HCT116 (cell line): Measurements from ENCODE around the gene TMEM121B. TPM values are rescaled to one million over a fixed set of nuclear protein-coding genes. Genes with fewer than 3 reads are reported as not detected.

Experiments
- ATAC-seq: fragments of 200-7000 bp; cut with Tn5 transposase; 2 replicates; pipeline ENCODE4 v1.9.1; 2020; ENCODE audit warnings: mild to moderate bottlenecking, moderate library complexity
- BruUV-seq: library from RNA; stranded (reverse); fragments of 400-500 nt; replicated peaks from 2 replicates; lab custom pipeline; 2021; lab: Mats Ljungman, UMichigan
- CTCF ChIA-PET: fragments of 300-600 bp; sonication (Branson Sonifier 250); formaldehyde crosslinking; loops from one replicate; lab custom pipeline; 2021; ENCODE audit warnings: antibody characterized with exemption; lab: Charles Lee
- POLR2A ChIA-PET: fragments of 300-600, 350-600 bp; sonication (Branson Sonifier 250); formaldehyde crosslinking; loops from one replicate; lab custom pipeline; 2021; ENCODE audit warnings: antibody characterized with exemption; lab: Charles Lee
- RAD21 ChIA-PET, 2 experiments: fragments of 300-600 bp; sonication (Branson Sonifier 250); formaldehyde crosslinking; loops; one replicate each; lab custom pipeline; 2023; ENCODE audit warnings: low total read pairs in 2 of 2; ENCODE audit not compliant: uncharacterized antibody in 2 of 2, unreplicated experiment in 2 of 2, low non-redundant PET in 1 of 2; lab: Charles Lee
- DNase-seq: peaks from one replicate; pipeline ENCODE4 v3.0.0-alpha.2; 2010; ENCODE audit warnings: low read depth, low spot score
- H2AFZ ChIP-seq: fragments of 200-600 bp; shearing (Covaris generic), sonication (generic); 2 replicates; pipeline ENCODE4 v1.6.1; 2017; ENCODE audit warnings: low read depth, mixed run types, mixed read lengths, antibody characterized with exemption, low read length; ENCODE audit not compliant: poor library complexity, severe bottlenecking
- H3K27ac ChIP-seq: 2 replicates; pipeline ENCODE4 v1.5.1; 2012; ENCODE audit warnings: low read depth, low read length
- H3K27me3 ChIP-seq: fragments of 200-600 bp; sonication (generic); 2 replicates; pipeline ENCODE4 v1.6.1; 2016; ENCODE audit warnings: mixed run types, low read length, mixed read lengths; ENCODE audit not compliant: insufficient read depth
- H3K36me3 ChIP-seq, 2 experiments: fragments of 200-500 bp in 1 of 2; fragments of 200-600 bp in 1 of 2; sonication (Bioruptor generic) in 1 of 2; sonication (generic) in 1 of 2; 2 replicates each; pipeline versions ENCODE4 v1.5.1 to v1.6.1; 2014 to 2016; ENCODE audit warnings: low read length in 2 of 2, inconsistent platforms in 1 of 2, mixed read lengths in 1 of 2, mixed run types in 1 of 2; ENCODE audit not compliant: insufficient read depth in 2 of 2, control insufficient read depth in 1 of 2
- H3K4me1 ChIP-seq, 2 experiments: fragments of 200-600 bp in 1 of 2; sonication (generic) in 1 of 2; 2 replicates each; pipeline versions ENCODE4 v1.5.1 to v1.6.1; 2012 to 2017; ENCODE audit warnings: low read length in 2 of 2, inconsistent platforms in 1 of 2, mild to moderate bottlenecking in 1 of 2, mixed read lengths in 1 of 2, mixed run types in 1 of 2, moderate library complexity in 1 of 2; ENCODE audit not compliant: insufficient read depth in 2 of 2, control insufficient read depth in 1 of 2
- H3K4me2 ChIP-seq: fragments of 200-600 bp; sonication (generic); 2 replicates; pipeline ENCODE4 v1.6.1; 2017; ENCODE audit warnings: mixed run types, low read length, mixed read lengths
- H3K4me3 ChIP-seq, 2 experiments: fragments of 200-600 bp in 1 of 2; sonication (generic) in 1 of 2; replicated peaks in 1 of 2; 2 replicates each; pipeline ENCODE4 v1.5.1; 2011 to 2016; ENCODE audit warnings: low read length in 2 of 2, control low read depth in 1 of 2, low read depth in 1 of 2, mild to moderate bottlenecking in 1 of 2, mixed read lengths in 1 of 2, mixed run types in 1 of 2
- H3K79me2 ChIP-seq: fragments of 200-600 bp; sonication (generic); 2 replicates; pipeline ENCODE4 v1.6.1; 2017; ENCODE audit warnings: mild to moderate bottlenecking, mixed run types, low read length, moderate library complexity, mixed read lengths; ENCODE audit not compliant: insufficient read depth
- H3K9ac ChIP-seq: fragments of 200-600 bp; sonication (generic); 2 replicates; pipeline ENCODE4 v1.6.1; 2016; ENCODE audit warnings: low read length, mixed read lengths
- H3K9me2 ChIP-seq: fragments of 200-600 bp; sonication (generic), shearing (Covaris generic); 2 replicates; pipeline ENCODE4 v1.6.1; 2017; ENCODE audit warnings: mixed run types, mild to moderate bottlenecking, moderate library complexity; ENCODE audit not compliant: insufficient read depth
- H3K9me3 ChIP-seq, 2 experiments: fragments of 200-500 bp in 1 of 2; fragments of 200-600 bp in 1 of 2; sonication (Bioruptor generic) in 1 of 2; sonication (generic) in 1 of 2; 2 replicates each; pipeline ENCODE4 v1.6.1; 2014 to 2017; ENCODE audit warnings: low read length in 2 of 2, mixed read lengths in 2 of 2, inconsistent platforms in 1 of 2, low read depth in 1 of 2, mild to moderate bottlenecking in 1 of 2, mixed run types in 1 of 2, moderate library complexity in 1 of 2; ENCODE audit not compliant: control insufficient read depth in 1 of 2, insufficient read depth in 1 of 2
- H4K20me1 ChIP-seq: fragments of 200-600 bp; sonication (generic), shearing (Covaris generic); 2 replicates; pipeline ENCODE4 v1.6.1; 2017; ENCODE audit warnings: mixed run types, mild to moderate bottlenecking, moderate library complexity; ENCODE audit not compliant: insufficient read depth
- ATF3 ChIP-seq: IDR thresholded peaks from 2 replicates; pipeline ENCODE4 v1.6.1; 2012
- CEBPB ChIP-seq: IDR thresholded peaks from 2 replicates; pipeline ENCODE4 v1.6.1; 2012; ENCODE audit warnings: low read depth
- CTCF ChIP-seq, 3 experiments: fragments of 200-600 bp in 1 of 3; sonication (generic) in 1 of 3; IDR thresholded peaks in 2 of 3; conservative IDR thresholded peaks in 1 of 3; 2 replicates each; pipeline ENCODE4 v1.5.1; 2012 to 2017; ENCODE audit warnings: low read depth in 2 of 3, low read length in 2 of 3, antibody characterized with exemption in 1 of 3, borderline replicate concordance in 1 of 3, control low read depth in 1 of 3, mild to moderate bottlenecking in 1 of 3, mixed read lengths in 1 of 3, mixed run types in 1 of 3, moderate library complexity in 1 of 3; ENCODE audit not compliant: insufficient read depth in 1 of 3
- EGR1 ChIP-seq: IDR thresholded peaks from 2 replicates; pipeline ENCODE4 v1.6.1; 2012; ENCODE audit warnings: low read depth
- ELF1 ChIP-seq: IDR thresholded peaks from 2 replicates; pipeline ENCODE4 v1.6.1; 2012; ENCODE audit warnings: low read depth, borderline replicate concordance
- EZH2 ChIP-seq: fragments of 200-600 bp; sonication (generic); IDR thresholded peaks from 2 replicates; pipeline ENCODE4 v1.6.1; 2017; ENCODE audit warnings: antibody characterized with exemption, mixed run types
- FOSL1 ChIP-seq: IDR thresholded peaks from 2 replicates; pipeline ENCODE4 v1.6.1; 2012; ENCODE audit warnings: low read depth
- JUND ChIP-seq: IDR thresholded peaks from 2 replicates; pipeline ENCODE4 v1.6.1; 2012
- POLR2AphosphoS5 ChIP-seq: IDR thresholded peaks from 2 replicates; pipeline ENCODE4 v1.6.1; 2011; ENCODE audit warnings: mild to moderate bottlenecking, low read depth, low read length, moderate library complexity
- SP1 ChIP-seq: IDR thresholded peaks from 2 replicates; pipeline ENCODE4 v1.6.1; 2012; ENCODE audit warnings: low read depth
- TCF7L2 ChIP-seq: IDR thresholded peaks from 2 replicates; pipeline ENCODE4 v1.7.0; 2011; ENCODE audit warnings: borderline replicate concordance, inconsistent platforms; ENCODE audit not compliant: insufficient read depth, insufficient read length; ENCODE audit errors: extremely low read depth
- YY1 ChIP-seq: IDR thresholded peaks from 2 replicates; pipeline ENCODE4 v1.6.1; 2011; ENCODE audit warnings: low read length, low read depth, moderate library complexity, mild to moderate bottlenecking; ENCODE audit not compliant: insufficient replicate concordance; ENCODE audit errors: extremely low read depth
- ZFX ChIP-seq: fragments of 450-650 bp; IDR thresholded peaks from 2 replicates; pipeline ENCODE4 v1.6.1; 2017
- ZNF274 ChIP-seq: fragments of 200-500 bp; sonication (Bioruptor generic); IDR thresholded peaks from 2 replicates; pipeline ENCODE4 v1.6.1; 2014; ENCODE audit warnings: mild to moderate bottlenecking, low read depth, low read length, inconsistent platforms
- intact Hi-C: fragments of 100-400 bp; cut with micrococcal nuclease; formaldehyde crosslinking; loops from 2 replicates; pipeline ENCODE4 v1.10.0; 2022
- total RNA-seq: library from RNA; stranded (reverse); gene quantifications from one replicate; pipeline ENCODE4 v1.2.1, GENCODE V29; 2021; ENCODE audit not compliant: unreplicated experiment

The TMEM121B gene
- total RNA-seq, 1 experiment from 2014 or later: 0.57 TPM

- no peak for TF ChIP-seq ZFX
- TF ChIP-seq POLR2AphosphoS5: no peak
- TF ChIP-seq ELF1: no peak
- TF ChIP-seq YY1: no peak
- TF ChIP-seq ZNF274: no peak
- TF ChIP-seq EGR1: no peak
- TF ChIP-seq FOSL1: no peak
- no peak for TF ChIP-seq JUND
- TF ChIP-seq CEBPB: no peak
- TF ChIP-seq TCF7L2: no peak
- TF ChIP-seq ATF3: no peak
- TF ChIP-seq SP1: no peak
- TF ChIP-seq CTCF (IDR thresholded peaks at IDR 0.05 in 2 of 3, conservative IDR thresholded peaks at IDR 0.05 in 1 of 3; ENCODE audit: borderline replicate concordance in 1 of 3, insufficient read depth in 1 of 3, low read depth in 2 of 3, low read length in 2 of 3): no peak
- no peak for TF ChIP-seq EZH2
- H3K4me2 ChIP-seq: no peak overlapping the region
- H3K27ac ChIP-seq: no peak overlapping the region
- H3K4me3 ChIP-seq: no peak overlapping the region
- peaks cover 16 to 32% of the 10 kb centered on the region in 2 experiments; a peak in 3 of 4 replicates for H3K36me3 ChIP-seq
- no peaks in the 10 kb centered on the region for H3K9me3 ChIP-seq
- 0 out of 2 replicates have a peak, but pooled peaks cover 11% of the 10 kb centered on the region for H3K79me2 ChIP-seq
- H3K4me1 ChIP-seq: no peaks in the 10 kb centered on the region
- no peak overlapping the region for H2AFZ ChIP-seq
- no peaks in the 10 kb centered on the region for H3K27me3 ChIP-seq
- RAD21 ChIA-PET: no interaction called here
- POLR2A ChIA-PET: no interaction called here
- H4K20me1 ChIP-seq: no peaks in the 10 kb centered on the region
- DNase-seq (no peak), ATAC-seq (no peak)
- no peaks in the 10 kb centered on the region for H3K9me2 ChIP-seq
- no peak overlapping the region for H3K9ac ChIP-seq
- intact Hi-C loops: no loop called here
- CTCF ChIA-PET: no interaction called here
- BruUV-seq: TSS peak; percentile 63
Measured at GRCh38 chr22:17137861-17138425, 16.8 kb upstream of the TMEM121B start.
